Keratinocyte (primary cell): ENCODE data around the gene TRIM56. TPM values are rescaled to one million over a fixed set of nuclear protein-coding genes. Genes with fewer than 3 reads are reported as not detected.
A peak's percentile ranks its signal among the peaks of the same experiment; 100 is the strongest.

Experiments
- DNase-seq: peaks from one replicate; pipeline ENCODE4 v3.0.0-alpha.2; 2011; ENCODE audit warnings: low read depth, missing footprints, low spot score
- FAIRE-seq: peaks from 2 replicates; lab custom pipeline; 2011; peaks lifted over from hg19 to GRCh38; lab: Jason Lieb, UNC
- H2AFZ ChIP-seq: 2 replicates; pipeline ENCODE4 v1.6.0; 2012; ENCODE audit warnings: low read length, control low read depth, inconsistent platforms; ENCODE audit not compliant: control insufficient read depth
- H3K27ac ChIP-seq: 2 replicates; pipeline ENCODE4 v1.5.1; 2011; ENCODE audit warnings: low read length; ENCODE audit not compliant: control insufficient read depth, insufficient read depth
- H3K27me3 ChIP-seq: 3 replicates; pipeline ENCODE4 v1.6.0; 2011; ENCODE audit warnings: low read length; ENCODE audit not compliant: control insufficient read depth, insufficient read depth; ENCODE audit errors: extremely low read depth
- H3K36me3 ChIP-seq, 2 experiments: 2 replicates in 1 of 2; 3 replicates in 1 of 2; pipeline ENCODE4 v1.5.1; 2011; ENCODE audit warnings: low read length in 2 of 2, mild to moderate bottlenecking in 1 of 2; ENCODE audit not compliant: control insufficient read depth in 2 of 2, insufficient read depth in 2 of 2; ENCODE audit errors: extremely low read depth in 1 of 2
- H3K4me1 ChIP-seq: 3 replicates; pipeline ENCODE4 v1.5.1; 2011; ENCODE audit warnings: low read length; ENCODE audit not compliant: control insufficient read depth, insufficient read depth; ENCODE audit errors: extremely low read depth
- H3K4me2 ChIP-seq: 3 replicates; pipeline ENCODE4 v1.6.0; 2011; ENCODE audit warnings: low read depth, low read length; ENCODE audit not compliant: control insufficient read depth, insufficient read depth; ENCODE audit errors: extremely low read depth
- H3K4me3 ChIP-seq, 3 experiments: fragments of 200-600 bp in 1 of 3; sonication (generic) in 1 of 3; 2 replicates in 2 of 3; 3 replicates in 1 of 3; pipeline ENCODE4 v1.5.1; 2011 to 2016; ENCODE audit warnings: low read length in 3 of 3, mild to moderate bottlenecking in 3 of 3, control low read depth in 2 of 3, inconsistent platforms in 1 of 3, low read depth in 1 of 3, mixed read lengths in 1 of 3, mixed run types in 1 of 3, moderate library complexity in 1 of 3; ENCODE audit not compliant: control insufficient read depth in 2 of 3, insufficient read depth in 2 of 3; ENCODE audit errors: extremely low read depth in 1 of 3
- H3K79me2 ChIP-seq: 2 replicates; pipeline ENCODE4 v1.6.0; 2012; ENCODE audit warnings: low read length; ENCODE audit not compliant: control insufficient read depth, insufficient read depth
- H3K9ac ChIP-seq: 3 replicates; pipeline ENCODE4 v1.6.0; 2011; ENCODE audit warnings: low read length; ENCODE audit not compliant: control insufficient read depth, insufficient read depth; ENCODE audit errors: extremely low read depth
- H3K9me1 ChIP-seq: 3 replicates; pipeline ENCODE4 v1.6.0; 2011; ENCODE audit warnings: low read length; ENCODE audit not compliant: control insufficient read depth, insufficient read depth; ENCODE audit errors: extremely low read depth
- H3K9me3 ChIP-seq: 2 replicates; pipeline ENCODE4 v1.5.1; 2012; ENCODE audit warnings: low read depth, low read length; ENCODE audit not compliant: control insufficient read depth
- H4K20me1 ChIP-seq: 3 replicates; pipeline ENCODE4 v1.6.0; 2011; ENCODE audit warnings: low read length; ENCODE audit not compliant: control insufficient read depth, insufficient read depth; ENCODE audit errors: extremely low read depth
- CTCF ChIP-seq, 3 experiments: IDR thresholded peaks in 1 of 3; conservative IDR thresholded peaks in 1 of 3; optimal IDR thresholded peaks in 1 of 3; 2 replicates in 2 of 3; 3 replicates in 1 of 3; pipeline versions ENCODE3 to v1.5.1; 2011; ENCODE audit warnings: low read length in 3 of 3, mild to moderate bottlenecking in 3 of 3, moderate library complexity in 2 of 3, control low read depth in 1 of 3, inconsistent platforms in 1 of 3; ENCODE audit not compliant: insufficient read depth in 2 of 3; ENCODE audit errors: extremely low read depth in 1 of 3
- EZH2 ChIP-seq: IDR thresholded peaks from one replicate; pipeline ENCODE4 v1.6.1; 2012; ENCODE audit warnings: inconsistent platforms, mild to moderate bottlenecking, low read length, moderate library complexity
- dilution Hi-C: fragments of 300-500 bp; cut with MboI; formaldehyde crosslinking; loops from one replicate; pipeline ENCODE4 v1.7.0; 2020; ENCODE audit warnings: low sequenced_read_pairs; ENCODE audit not compliant: extremely low pct_ligation_motif_present
- polyA plus RNA-seq, 5 experiments: library from polyadenylated mRNA; depleted of rRNA in 3 of 5; stranded (reverse) in 3 of 5; stranded (forward) in 1 of 5; unstranded in 1 of 5; fragments of >200 nt; gene quantifications; 1 replicate in 1 of 5; 2 replicates in 3 of 5; 3 replicates in 1 of 5; pipeline versions ENCODE4 v1.2.1 to v1.2.3, GENCODE V29; 2011 to 2012; ENCODE audit warnings: missing spikeins in 2 of 5, low read depth in 1 of 5, low replicate concordance in 1 of 5

TRIM56 gene
- polyA plus RNA-seq, 1 donor (not counting 4 experiments of a cell fraction or from before 2014, with no cell fraction given), result 3.6 TPM

- no peak overlapping the region for H3K4me2 ChIP-seq
- H3K79me2 ChIP-seq, result no peaks in the 10 kb centered on the region
- H3K27me3 ChIP-seq, result no peaks in the 10 kb centered on the region
- H3K4me1 ChIP-seq, result peaks cover 25% of the 10 kb centered on the region
- H3K4me3 ChIP-seq, result no peak overlapping the region
- no peak overlapping the region for H3K9ac ChIP-seq
- no peaks in the 10 kb centered on the region for H3K36me3 ChIP-seq
- FAIRE-seq (no peak), DNase-seq (no peak)
- H3K27ac ChIP-seq, result no peak overlapping the region
- no peaks in the 10 kb centered on the region for H3K9me3 ChIP-seq
- H3K9me1 ChIP-seq, result no peaks in the 10 kb centered on the region
- TF ChIP-seq EZH2 (no peak), CTCF (optimal IDR thresholded peaks at IDR 0.05 in 1 of 3, IDR thresholded peaks at IDR 0.05 in 1 of 3, conservative IDR thresholded peaks at IDR 0.05 in 1 of 3; ENCODE audit: extremely low read depth in 1 of 3, insufficient read depth in 2 of 3, low read length in 3 of 3) (no peak)
- dilution Hi-C loops, result no loop called here
- H4K20me1 ChIP-seq, result no peaks in the 10 kb centered on the region
- no peak overlapping the region for H2AFZ ChIP-seq
Measured at GRCh38 chr7:101116898-101117297, 31.6 kb downstream of the TRIM56 start.

DNA sequence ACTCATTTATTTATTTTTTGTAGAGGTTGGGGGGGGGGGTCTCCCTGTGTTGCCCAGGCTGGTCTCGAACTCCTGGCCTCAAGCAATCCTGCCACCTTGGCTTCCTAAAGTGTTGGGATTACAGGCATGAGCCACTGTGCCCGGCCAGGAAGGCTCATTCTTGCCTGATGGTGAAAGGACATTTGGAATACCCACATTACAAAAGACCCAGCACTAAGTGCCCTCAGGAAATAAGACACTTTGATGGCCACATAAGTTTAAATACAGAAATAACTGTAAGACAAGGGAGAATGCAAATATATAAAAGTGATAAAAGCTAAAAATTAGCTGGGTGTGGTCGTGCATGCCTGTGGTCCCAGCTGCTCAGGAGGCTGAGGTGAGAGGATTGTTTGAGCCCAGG is 33.6 kb downstream of the TRIM56 start:
- Histone ChIP-seq H3K27ac (peak overlapping the region; percentile 40), H3K4me1 (peaks cover 29% of the 10 kb centered on the region), H3K36me3 (no peaks in the 10 kb centered on the region), H3K9me1 (no peaks in the 10 kb centered on the region), H2AFZ (no peak overlapping the region), H3K4me3 (no peak overlapping the region), H3K4me2 (no peak overlapping the region), H3K9ac (no peak overlapping the region), H3K79me2 (no peaks in the 10 kb centered on the region), H3K9me3 (no peaks in the 10 kb centered on the region), H4K20me1 (no peaks in the 10 kb centered on the region), H3K27me3 (no peaks in the 10 kb centered on the region)
- no peak for FAIRE-seq
- DNase-seq, result no peak
- dilution Hi-C loops, result no loop called here
- TF ChIP-seq EZH2, result no peak
- no peak for TF ChIP-seq CTCF (optimal IDR thresholded peaks at IDR 0.05 in 1 of 3, IDR thresholded peaks at IDR 0.05 in 1 of 3, conservative IDR thresholded peaks at IDR 0.05 in 1 of 3; ENCODE audit: extremely low read depth in 1 of 3, insufficient read depth in 2 of 3, low read length in 3 of 3)
